Cardiac muscle cell (in vitro differentiated cells and primary cell): ENCODE measurements around the gene RGL4. TPM values are rescaled to one million over a fixed set of nuclear protein-coding genes. Genes with fewer than 3 reads are reported as not detected.

Source experiments
- DNase-seq, 2 donors: peaks; one replicate each; pipeline versions ENCODE4 v3.0.0 to v3.0.0-alpha.2; 2010 to 2017; ENCODE audit warnings: low read depth in 1 of 2, low spot score in 1 of 2
- H3K27ac ChIP-seq: fragments of 200-600 bp; sonication (generic); 2 replicates; pipeline ENCODE4 v1.5.1; 2016
- H3K27me3 ChIP-seq: fragments of 200-600 bp; sonication (generic); 2 replicates; pipeline ENCODE4 v1.6.0; 2016; ENCODE audit warnings: control low read depth
- H3K36me3 ChIP-seq: fragments of 200-600 bp; sonication (generic); 2 replicates; pipeline ENCODE4 v1.5.1; 2016; ENCODE audit warnings: control low read depth
- H3K4me1 ChIP-seq: fragments of 200-600 bp; sonication (generic); 2 replicates; pipeline ENCODE4 v1.8.1; 2017; ENCODE audit warnings: low read depth, mild to moderate bottlenecking, mixed run types
- H3K4me3 ChIP-seq: fragments of 200-600 bp; sonication (generic); 2 replicates; pipeline ENCODE4 v1.5.1; 2016; ENCODE audit warnings: mild to moderate bottlenecking
- H3K9me3 ChIP-seq: fragments of 200-600 bp; sonication (generic); 2 replicates; pipeline ENCODE4 v1.5.1; 2017; ENCODE audit warnings: low read depth, mild to moderate bottlenecking, control low read depth
- CTCF ChIP-seq: IDR thresholded peaks from 2 replicates; pipeline ENCODE4 v1.5.1; 2012; ENCODE audit warnings: low read depth, mild to moderate bottlenecking, low read length
- polyA plus RNA-seq: library from polyadenylated mRNA; unstranded; fragments of >200 nt; fragmentation: Nextera tagmentation; extraction: Ambion mirVana; gene quantifications from 2 replicates; pipeline ENCODE4 v1.2.1, GENCODE V29; 2016
- total RNA-seq: library from RNA; depleted of rRNA; stranded (reverse); fragments of >200 nt; gene quantifications from 2 replicates; pipeline ENCODE4 v1.2.3, GENCODE V29; 2016

RGL4 gene
- total and polyA plus RNA-seq, 2 experiments from 2014 or later = 1.5 TPM; not detected in 1

GRCh38 chr22:23708270-23708669 is 17.5 kb downstream of the RGL4 start:
- DNase-seq = no peak
- no peaks in the 10 kb centered on the region for H3K9me3 ChIP-seq
- H3K4me3 ChIP-seq = no peak overlapping the region
- H3K27ac ChIP-seq = no peak overlapping the region
- H3K27me3 ChIP-seq = no peaks in the 10 kb centered on the region
- no peaks in the 10 kb centered on the region for H3K4me1 ChIP-seq
- TF ChIP-seq CTCF = no peak
- peaks cover 32% of the 10 kb centered on the region for H3K36me3 ChIP-seq

- no peaks in the 10 kb centered on the region for H3K9me3 ChIP-seq
- H3K27me3 ChIP-seq = no peaks in the 10 kb centered on the region
- no peaks in the 10 kb centered on the region for H3K4me1 ChIP-seq
- TF ChIP-seq CTCF = no peak
- H3K27ac ChIP-seq = no peak overlapping the region
- H3K36me3 ChIP-seq = peaks cover 32% of the 10 kb centered on the region
- no peak for DNase-seq
- H3K4me3 ChIP-seq = no peak overlapping the region
These were observed 18.3 kb downstream of the RGL4 start for GRCh38 chr22:23709107-23709506.

GRCh38 chr22:23712256-23712655 is 21.4 kb downstream of the RGL4 start:
- Histone ChIP-seq H3K27me3 (no peaks in the 10 kb centered on the region), H3K4me3 (no peak overlapping the region), H3K27ac (no peak overlapping the region), H3K9me3 (no peaks in the 10 kb centered on the region), H3K36me3 (peaks cover 24% of the 10 kb centered on the region), H3K4me1 (no peaks in the 10 kb centered on the region)
- TF ChIP-seq CTCF = no peak
- DNase-seq = no peak

GRCh38 chr22:23713696-23714595 is 23.1 kb downstream of the RGL4 start:
- H3K4me1 ChIP-seq = no peaks in the 10 kb centered on the region
- peaks cover 12% of the 10 kb centered on the region for H3K36me3 ChIP-seq
- H3K4me3 ChIP-seq = no peak overlapping the region
- H3K27ac ChIP-seq = no peak overlapping the region
- no peaks in the 10 kb centered on the region for H3K27me3 ChIP-seq
- no peaks in the 10 kb centered on the region for H3K9me3 ChIP-seq
- DNase-seq = no peak
- TF ChIP-seq CTCF = no peak

- H3K36me3 ChIP-seq = peaks cover 8% of the 10 kb centered on the region
- H3K4me1 ChIP-seq = no peaks in the 10 kb centered on the region
- H3K9me3 ChIP-seq = no peaks in the 10 kb centered on the region
- TF ChIP-seq CTCF = no peak
- H3K4me3 ChIP-seq = no peak overlapping the region
- no peaks in the 10 kb centered on the region for H3K27me3 ChIP-seq
- no peak overlapping the region for H3K27ac ChIP-seq
- no peak for DNase-seq
These were observed 24.1 kb downstream of the RGL4 start for GRCh38 chr22:23714596-23715578.
